Suprapubic skin (tissue), 4 donors: ENCODE data around the gene EYA2. TPM values are rescaled to one million over a fixed set of nuclear protein-coding genes. Genes with fewer than 3 reads are reported as not detected.

Experiments used
- DNase-seq, 2 donors: peaks; one replicate each; pipeline ENCODE4 v3.0.0-alpha.2; 2019; ENCODE audit warnings: low spot score in 2 of 2
- H3K27ac ChIP-seq: fragments of 200-600 bp; sonication (generic); one replicate; pipeline ENCODE4 v1.5.1; 2019
- H3K27me3 ChIP-seq: fragments of 200-600 bp; sonication (generic); one replicate; pipeline ENCODE4 v1.5.1; 2019
- H3K36me3 ChIP-seq: fragments of 200-600 bp; sonication (generic); one replicate; pipeline ENCODE4 v1.5.1; 2019
- H3K4me1 ChIP-seq: fragments of 200-600 bp; sonication (generic); one replicate; pipeline ENCODE4 v1.5.1; 2019
- H3K4me3 ChIP-seq: fragments of 200-600 bp; sonication (generic); one replicate; pipeline ENCODE4 v1.5.1; 2019; ENCODE audit warnings: mild to moderate bottlenecking
- H3K9me3 ChIP-seq: fragments of 200-600 bp; sonication (generic); one replicate; pipeline ENCODE4 v1.5.1; 2019
- EP300 ChIP-seq: sonication (generic); formaldehyde crosslinking; IDR thresholded peaks from one replicate; pipeline ENCODE4 v1.6.1; 2017; ENCODE audit warnings: antibody characterized with exemption
- POLR2A ChIP-seq, 2 donors: fragments of 450-650 bp; IDR thresholded peaks; one replicate each; pipeline ENCODE4 v1.6.1; 2017; ENCODE audit warnings: antibody characterized with exemption in 2 of 2, mild to moderate bottlenecking in 2 of 2, moderate library complexity in 2 of 2
- POLR2AphosphoS5 ChIP-seq, 3 donors: sonication (generic); formaldehyde crosslinking; IDR thresholded peaks; one replicate each; pipeline ENCODE4 v1.6.1; 2017; ENCODE audit warnings: antibody characterized with exemption in 3 of 3
- WGBS: methylation state at CpG from one replicate; pipeline ENCODE4 v1.1.5; 2018; 5-methylcytosine and 5-hydroxymethylcytosine counted together
- total RNA-seq, 4 donors: library from RNA; depleted of rRNA; stranded (reverse); fragments of >200 nt; gene quantifications; one replicate each; pipeline ENCODE4 v1.1.0, GENCODE V29; 2016
- TF ChIP-seq, protein P1 (sequence below), 2 donors: fragments of 200-600 bp in 1 of 2; fragments of 450-650 bp in 1 of 2; sonication (generic) in 1 of 2; IDR thresholded peaks; one replicate each; pipeline ENCODE4 v1.5.1; 2016 to 2019; ENCODE audit warnings: antibody characterized with exemption in 2 of 2, mild to moderate bottlenecking in 1 of 2, moderate library complexity in 1 of 2

EYA2 gene
- total RNA-seq, 4 donors from 2014 or later = 2.3 to 4.0 (median 3.3) TPM

DNA sequence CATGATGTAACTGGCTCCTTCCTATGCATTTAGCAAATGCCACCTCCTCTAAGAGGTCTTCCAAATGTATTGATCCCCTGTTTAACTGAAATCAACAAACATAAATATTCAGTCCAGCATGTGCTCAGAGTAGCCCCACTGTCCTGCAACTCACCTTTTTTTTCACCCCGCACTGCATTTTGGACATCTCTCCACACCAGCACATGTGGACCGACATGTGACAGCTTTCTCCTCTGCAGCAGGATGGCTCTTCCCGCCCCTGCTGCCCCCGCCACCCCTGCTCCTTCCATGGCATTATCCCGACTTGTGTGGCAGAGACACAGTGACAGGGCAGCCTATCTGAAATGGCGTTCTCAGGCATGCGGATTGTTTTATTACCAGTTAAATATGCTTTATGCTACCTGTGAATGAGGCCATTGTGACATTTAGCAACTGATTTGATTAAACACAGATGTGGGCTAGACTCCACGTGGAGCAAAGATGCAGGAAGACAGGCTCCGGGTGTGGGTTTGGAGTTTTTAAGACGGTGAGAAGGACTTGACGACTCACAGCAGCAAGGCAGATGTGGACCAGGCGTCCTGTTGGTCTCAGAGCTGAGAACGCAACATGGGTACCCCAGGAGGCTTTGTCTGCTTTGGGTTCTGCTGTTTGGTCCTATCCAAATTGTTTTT lies 161.2 kb downstream of the EYA2 start:
- WGBS = 33% methylated on average over 13 of the region's 13 CpGs
- Histone ChIP-seq H3K27me3 (no peaks in the 10 kb centered on the region), H3K4me3 (no peak overlapping the region), H3K9me3 (no peaks in the 10 kb centered on the region), H3K4me1 (peaks cover 2% of the 10 kb centered on the region), H3K36me3 (no peaks in the 10 kb centered on the region), H3K27ac (no peak overlapping the region)
- no peak for TF ChIP-seq POLR2A (IDR thresholded peaks at IDR 0.05)
- no peak for TF ChIP-seq POLR2AphosphoS5 (IDR thresholded peaks at IDR 0.05)
- no peak for TF ChIP-seq EP300
- TF ChIP-seq, protein P1, sequence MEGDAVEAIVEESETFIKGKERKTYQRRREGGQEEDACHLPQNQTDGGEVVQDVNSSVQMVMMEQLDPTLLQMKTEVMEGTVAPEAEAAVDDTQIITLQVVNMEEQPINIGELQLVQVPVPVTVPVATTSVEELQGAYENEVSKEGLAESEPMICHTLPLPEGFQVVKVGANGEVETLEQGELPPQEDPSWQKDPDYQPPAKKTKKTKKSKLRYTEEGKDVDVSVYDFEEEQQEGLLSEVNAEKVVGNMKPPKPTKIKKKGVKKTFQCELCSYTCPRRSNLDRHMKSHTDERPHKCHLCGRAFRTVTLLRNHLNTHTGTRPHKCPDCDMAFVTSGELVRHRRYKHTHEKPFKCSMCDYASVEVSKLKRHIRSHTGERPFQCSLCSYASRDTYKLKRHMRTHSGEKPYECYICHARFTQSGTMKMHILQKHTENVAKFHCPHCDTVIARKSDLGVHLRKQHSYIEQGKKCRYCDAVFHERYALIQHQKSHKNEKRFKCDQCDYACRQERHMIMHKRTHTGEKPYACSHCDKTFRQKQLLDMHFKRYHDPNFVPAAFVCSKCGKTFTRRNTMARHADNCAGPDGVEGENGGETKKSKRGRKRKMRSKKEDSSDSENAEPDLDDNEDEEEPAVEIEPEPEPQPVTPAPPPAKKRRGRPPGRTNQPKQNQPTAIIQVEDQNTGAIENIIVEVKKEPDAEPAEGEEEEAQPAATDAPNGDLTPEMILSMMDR (IDR thresholded peaks at IDR 0.05) = no peak
- DNase-seq = no peak

DNA sequence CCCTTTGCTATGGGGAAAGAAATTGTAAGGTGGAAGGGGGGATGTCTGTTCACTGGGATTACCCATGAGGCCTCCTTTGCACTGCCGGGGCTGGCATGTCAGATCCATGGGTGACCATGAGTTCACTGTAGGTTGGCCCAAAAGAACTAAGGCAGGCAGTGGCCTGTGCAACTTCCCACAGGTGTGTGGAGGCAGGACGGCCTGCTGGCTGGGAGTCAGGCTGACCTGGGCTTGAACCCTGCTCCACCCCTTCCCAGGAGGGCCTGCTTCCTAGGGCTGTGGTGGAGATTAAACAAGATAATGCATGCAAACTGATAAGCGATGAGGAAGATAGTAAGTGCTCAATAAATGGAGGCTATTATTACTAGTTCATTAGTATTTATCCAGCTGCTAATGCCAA lies 163.0 kb downstream of the EYA2 start:
- Histone ChIP-seq H3K27ac (no peak overlapping the region), H3K27me3 (no peaks in the 10 kb centered on the region), H3K4me1 (peaks cover 2% of the 10 kb centered on the region), H3K36me3 (no peaks in the 10 kb centered on the region), H3K9me3 (no peaks in the 10 kb centered on the region), H3K4me3 (no peak overlapping the region)
- no peak for DNase-seq
- 52% methylated on average over 3 of the region's 3 CpGs for WGBS
- TF ChIP-seq, protein P1 (IDR thresholded peaks at IDR 0.05) = no peak
- TF ChIP-seq POLR2A (IDR thresholded peaks at IDR 0.05) (no peak), POLR2AphosphoS5 (IDR thresholded peaks at IDR 0.05) (no peak), EP300 (no peak)

DNA sequence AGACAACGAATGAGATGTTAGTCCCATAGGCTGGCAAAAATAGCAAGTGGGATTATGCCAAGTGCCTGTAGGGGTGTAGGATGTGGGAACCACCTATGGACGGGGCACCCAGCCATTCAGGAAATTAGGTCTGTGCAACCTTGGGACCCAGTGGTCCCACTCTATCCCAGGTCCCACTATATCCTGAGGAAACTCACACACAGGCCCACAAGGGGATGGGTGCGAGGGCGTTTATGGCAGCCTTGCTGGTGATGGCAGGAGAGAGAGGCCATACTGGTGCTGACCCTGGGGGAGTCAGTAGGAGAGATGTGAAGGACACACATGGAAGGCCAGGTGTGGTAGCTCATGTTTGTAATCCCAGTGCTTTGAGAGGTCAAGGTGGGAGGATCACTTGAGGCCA lies 163.6 kb downstream of the EYA2 start:
- Histone ChIP-seq H3K36me3 (no peaks in the 10 kb centered on the region), H3K9me3 (no peaks in the 10 kb centered on the region), H3K27me3 (no peaks in the 10 kb centered on the region), H3K27ac (no peak overlapping the region), H3K4me3 (no peak overlapping the region), H3K4me1 (peaks cover 2% of the 10 kb centered on the region)
- TF ChIP-seq EP300 (no peak), POLR2A (IDR thresholded peaks at IDR 0.05) (no peak), POLR2AphosphoS5 (IDR thresholded peaks at IDR 0.05) (no peak)
- TF ChIP-seq, protein P1 (IDR thresholded peaks at IDR 0.05) = no peak
- 72% methylated on average over 4 of the region's 4 CpGs for WGBS
- no peak for DNase-seq

DNA sequence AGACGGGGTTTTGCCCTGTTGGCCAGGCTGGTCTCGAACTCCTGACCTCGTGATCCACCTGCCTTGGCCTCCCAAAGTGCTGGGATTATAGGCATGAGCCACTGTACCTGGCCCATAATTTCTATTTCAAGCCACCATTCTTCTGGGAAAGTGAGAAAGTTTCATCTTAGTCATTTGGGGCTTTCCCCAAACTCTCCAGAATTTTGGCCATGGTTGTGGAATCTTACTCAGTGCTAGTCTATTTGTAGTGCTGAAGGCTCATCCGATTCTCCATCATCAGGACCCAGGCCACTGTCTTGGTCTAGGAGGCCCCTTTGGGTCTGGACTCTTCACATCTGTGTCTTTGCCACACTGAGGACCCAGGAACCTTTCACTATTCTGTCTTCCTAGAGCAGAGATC lies 164.9 kb downstream of the EYA2 start:
- no peak for DNase-seq
- WGBS = 88% methylated on average over 4 of the region's 4 CpGs
- no peaks in the 10 kb centered on the region for H3K9me3 ChIP-seq
- H3K27me3 ChIP-seq = no peaks in the 10 kb centered on the region
- no peak overlapping the region for H3K27ac ChIP-seq
- TF ChIP-seq POLR2AphosphoS5 (IDR thresholded peaks at IDR 0.05) = no peak
- H3K36me3 ChIP-seq = no peaks in the 10 kb centered on the region
- no peak overlapping the region for H3K4me3 ChIP-seq
- H3K4me1 ChIP-seq = peaks cover 2% of the 10 kb centered on the region

DNA sequence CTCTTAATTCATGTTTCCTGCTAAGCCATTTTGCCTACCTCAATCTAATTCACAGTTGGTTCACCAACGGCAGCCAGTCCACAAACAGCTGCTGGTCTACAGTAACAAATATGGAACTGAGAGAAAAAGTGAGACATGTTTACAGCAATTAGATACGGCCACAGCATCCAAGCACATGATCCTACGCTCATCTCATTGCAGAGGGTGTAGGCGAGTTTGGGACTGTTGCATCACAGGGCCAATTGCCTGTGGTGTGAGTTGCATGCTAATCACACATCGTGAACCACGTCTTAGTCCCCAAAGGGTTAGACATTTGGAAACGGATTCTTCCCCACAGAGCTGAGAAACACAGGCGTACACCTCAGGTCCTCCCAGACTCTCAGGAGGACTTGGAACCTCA lies 166.9 kb downstream of the EYA2 start:
- Histone ChIP-seq H3K4me3 (no peak overlapping the region), H3K27me3 (no peaks in the 10 kb centered on the region), H3K27ac (no peak overlapping the region), H3K9me3 (no peaks in the 10 kb centered on the region), H3K4me1 (no peaks in the 10 kb centered on the region), H3K36me3 (no peaks in the 10 kb centered on the region)
- 94% methylated on average over 8 of the region's 8 CpGs for WGBS
- TF ChIP-seq EP300 = no peak
- no peak for TF ChIP-seq POLR2AphosphoS5 (IDR thresholded peaks at IDR 0.05)
- TF ChIP-seq POLR2A (IDR thresholded peaks at IDR 0.05) = no peak
- TF ChIP-seq, protein P1 (IDR thresholded peaks at IDR 0.05) = no peak
- no peak for DNase-seq
